LNCaP clone FGC (cell line): ENCODE results near the gene TNS1.

Experiments
- DNase-seq: peaks from one replicate; pipeline ENCODE4 v3.0.0-alpha.2; 2011; ENCODE audit warnings: low read depth
- H3K4me3 ChIP-seq: 2 replicates; pipeline ENCODE4 v1.5.1; 2011; ENCODE audit warnings: mild to moderate bottlenecking, low read depth, low read length, control low read depth
- CTCF ChIP-seq: IDR thresholded peaks from 2 replicates; pipeline ENCODE4 v1.5.1; 2012; ENCODE audit warnings: mild to moderate bottlenecking; ENCODE audit not compliant: control insufficient read depth, insufficient read depth; ENCODE audit errors: extremely low read depth

The TNS1 gene

GRCh38 chr2:217808326-217808725 lies 194.5 kb downstream of the TNS1 start:
- no peak overlapping the region for H3K4me3 ChIP-seq
- no peak for TF ChIP-seq CTCF

GRCh38 chr2:217807753-217808152 lies 195.0 kb downstream of the TNS1 start:
- H3K4me3 ChIP-seq, result no peak overlapping the region
- no peak for TF ChIP-seq CTCF
- DNase-seq, result no peak

More at GRCh38 chr2:217808326-217808725, 194.5 kb downstream of the TNS1 start:
- no peak for DNase-seq

- H3K4me3 ChIP-seq, result no peak overlapping the region
- no peak for DNase-seq
- no peak for TF ChIP-seq CTCF
Measured at GRCh38 chr2:217807025-217807424, 195.8 kb downstream of the TNS1 start.

GRCh38 chr2:217806482-217806765 lies 196.4 kb downstream of the TNS1 start:
- no peak for TF ChIP-seq CTCF
- no peak for DNase-seq
- no peak overlapping the region for H3K4me3 ChIP-seq

- DNase-seq, result no peak
- no peak overlapping the region for H3K4me3 ChIP-seq
- TF ChIP-seq CTCF, result no peak
Measured at GRCh38 chr2:217805668-217806481, 196.9 kb downstream of the TNS1 start.

- DNase-seq, result no peak
- TF ChIP-seq CTCF, result no peak
Measured at GRCh38 chr2:217804791-217805667, 197.8 kb downstream of the TNS1 start.

More at GRCh38 chr2:217804791-217805667, 197.8 kb downstream of the TNS1 start:
- no peak overlapping the region for H3K4me3 ChIP-seq
